ENCODE results near the gene TBL1X.

DNA sequence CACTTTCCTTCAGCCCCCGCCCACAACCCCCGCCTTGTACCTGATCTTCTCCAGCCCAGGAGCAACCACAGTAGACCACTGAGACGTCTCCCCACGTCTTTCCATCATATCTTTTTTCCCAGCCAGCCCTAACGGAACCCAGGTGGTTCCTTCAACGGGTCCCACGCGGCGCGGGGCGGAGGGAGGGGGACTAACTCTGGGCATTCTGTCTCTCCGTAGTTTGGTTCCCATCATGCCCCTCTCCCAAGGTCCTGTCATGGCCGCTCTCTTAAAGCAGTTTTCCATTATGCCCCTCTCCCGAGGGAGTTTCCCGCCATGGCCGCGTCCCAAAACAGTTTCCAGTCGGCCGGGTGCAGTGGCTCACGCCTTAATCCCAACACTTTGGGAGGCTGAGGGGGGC is 21.5 kb upstream of the TBL1X start:
- TF ChIP-seq CTCF (IDR thresholded peaks at IDR 0.05) (no peak), POLR2A (IDR thresholded peaks at IDR 0.05) (no peak)
